IPS-18a (cell line): ENCODE results near the gene ST8SIA5.

Experiments used
- H3K27ac ChIP-seq: one replicate; pipeline ENCODE4 v1.5.1; 2013; ENCODE audit warnings: low read length
- H3K27me3 ChIP-seq: one replicate; pipeline ENCODE4 v1.6.1; 2013; ENCODE audit warnings: mild to moderate bottlenecking, low read length; ENCODE audit not compliant: control insufficient read depth, insufficient read depth
- H3K36me3 ChIP-seq: one replicate; pipeline ENCODE4 v1.6.1; 2013; ENCODE audit warnings: low read depth, low read length; ENCODE audit not compliant: control insufficient read depth
- H3K4me1 ChIP-seq: one replicate; pipeline ENCODE4 v1.6.1; 2013; ENCODE audit warnings: low read depth, low read length; ENCODE audit not compliant: control insufficient read depth
- H3K4me3 ChIP-seq: one replicate; pipeline ENCODE4 v1.5.1; 2013; ENCODE audit warnings: low read length
- H3K9ac ChIP-seq: one replicate; pipeline ENCODE4 v1.6.1; 2013; ENCODE audit warnings: mild to moderate bottlenecking, low read length, moderate library complexity
- H3K9me3 ChIP-seq: one replicate; pipeline ENCODE4 v1.6.1; 2013; ENCODE audit warnings: low read depth, low read length; ENCODE audit not compliant: control insufficient read depth

The ST8SIA5 gene

GRCh38 chr18:46764586-46764985 is 7.7 kb upstream of the ST8SIA5 start:
- no peaks in the 10 kb centered on the region for H3K9me3 ChIP-seq
- no peaks in the 10 kb centered on the region for H3K36me3 ChIP-seq

GRCh38 chr18:46761059-46761769 is 4.4 kb upstream of the ST8SIA5 start:
- Histone ChIP-seq H3K27ac (no peak overlapping the region), H3K9ac (no peak overlapping the region), H3K27me3 (peaks cover 50% of the 10 kb centered on the region), H3K9me3 (no peaks in the 10 kb centered on the region), H3K4me3 (no peak overlapping the region), H3K36me3 (no peaks in the 10 kb centered on the region), H3K4me1 (peaks cover 5% of the 10 kb centered on the region)

More at GRCh38 chr18:46764586-46764985, 7.7 kb upstream of the ST8SIA5 start:
- no peak overlapping the region for H3K9ac ChIP-seq
- H3K27me3 ChIP-seq, result peaks cover 17% of the 10 kb centered on the region
- H3K4me3 ChIP-seq, result no peak overlapping the region
- no peaks in the 10 kb centered on the region for H3K4me1 ChIP-seq
- H3K27ac ChIP-seq, result no peak overlapping the region

GRCh38 chr18:46759890-46760289 is 3.0 kb upstream of the ST8SIA5 start:
- H3K9me3 ChIP-seq, result no peaks in the 10 kb centered on the region
- no peak overlapping the region for H3K4me3 ChIP-seq
- H3K36me3 ChIP-seq, result no peaks in the 10 kb centered on the region
- H3K27me3 ChIP-seq, result peaks cover 64% of the 10 kb centered on the region
- peaks cover 5% of the 10 kb centered on the region for H3K4me1 ChIP-seq
- H3K27ac ChIP-seq, result no peak overlapping the region
- no peak overlapping the region for H3K9ac ChIP-seq

GRCh38 chr18:46756025-46756558 is 761 bp downstream of the ST8SIA5 start:
- Histone ChIP-seq H3K4me1 (peaks cover 7% of the 10 kb centered on the region), H3K27me3 (peaks cover 70% of the 10 kb centered on the region), H3K36me3 (no peaks in the 10 kb centered on the region), H3K9me3 (no peaks in the 10 kb centered on the region), H3K27ac (no peak overlapping the region), H3K9ac (no peak overlapping the region), H3K4me3 (peak overlapping the region; percentile 66)

- Histone ChIP-seq H3K27me3 (peaks cover 63% of the 10 kb centered on the region), H3K9me3 (no peaks in the 10 kb centered on the region), H3K4me1 (peaks cover 7% of the 10 kb centered on the region), H3K27ac (no peak overlapping the region), H3K9ac (no peak overlapping the region), H3K36me3 (no peaks in the 10 kb centered on the region), H3K4me3 (peak overlapping the region; percentile 66)
Observed at GRCh38 chr18:46755315-46756024, 1.4 kb downstream of the ST8SIA5 start.

- no peaks in the 10 kb centered on the region for H3K36me3 ChIP-seq
- H3K27ac ChIP-seq, result no peak overlapping the region
- no peaks in the 10 kb centered on the region for H3K9me3 ChIP-seq
- peaks cover 7% of the 10 kb centered on the region for H3K4me1 ChIP-seq
- no peak overlapping the region for H3K9ac ChIP-seq
- H3K4me3 ChIP-seq, result no peak overlapping the region
- peaks cover 56% of the 10 kb centered on the region for H3K27me3 ChIP-seq
Observed at GRCh38 chr18:46754661-46755292, 2.1 kb downstream of the ST8SIA5 start.

GRCh38 chr18:46754188-46754587 is 2.7 kb downstream of the ST8SIA5 start:
- Histone ChIP-seq H3K4me1 (peaks cover 7% of the 10 kb centered on the region), H3K4me3 (no peak overlapping the region), H3K9ac (no peak overlapping the region), H3K27ac (no peak overlapping the region), H3K27me3 (peaks cover 50% of the 10 kb centered on the region), H3K9me3 (no peaks in the 10 kb centered on the region), H3K36me3 (no peaks in the 10 kb centered on the region)

- H3K36me3 ChIP-seq, result no peaks in the 10 kb centered on the region
- peaks cover 3% of the 10 kb centered on the region for H3K4me1 ChIP-seq
- H3K27me3 ChIP-seq, result peaks cover 27% of the 10 kb centered on the region
- no peak overlapping the region for H3K4me3 ChIP-seq
- H3K9me3 ChIP-seq, result no peaks in the 10 kb centered on the region
- H3K27ac ChIP-seq, result no peak overlapping the region
- no peak overlapping the region for H3K9ac ChIP-seq
Observed at GRCh38 chr18:46751882-46752281, 5.0 kb downstream of the ST8SIA5 start.

- Histone ChIP-seq H3K27ac (no peak overlapping the region), H3K4me3 (no peak overlapping the region), H3K36me3 (no peaks in the 10 kb centered on the region), H3K9ac (no peak overlapping the region), H3K4me1 (peaks cover 3% of the 10 kb centered on the region), H3K27me3 (peaks cover 15% of the 10 kb centered on the region), H3K9me3 (no peaks in the 10 kb centered on the region)
Observed at GRCh38 chr18:46750626-46751025, 6.2 kb downstream of the ST8SIA5 start.

GRCh38 chr18:46748466-46748865 is 8.4 kb downstream of the ST8SIA5 start:
- H3K4me1 ChIP-seq, result no peaks in the 10 kb centered on the region
- no peak overlapping the region for H3K4me3 ChIP-seq
- no peaks in the 10 kb centered on the region for H3K36me3 ChIP-seq
- no peaks in the 10 kb centered on the region for H3K27me3 ChIP-seq
- H3K27ac ChIP-seq, result no peak overlapping the region
- no peaks in the 10 kb centered on the region for H3K9me3 ChIP-seq
- no peak overlapping the region for H3K9ac ChIP-seq

GRCh38 chr18:46740046-46740445 is 16.8 kb downstream of the ST8SIA5 start:
- no peaks in the 10 kb centered on the region for H3K4me1 ChIP-seq
- H3K36me3 ChIP-seq, result no peaks in the 10 kb centered on the region
- no peak overlapping the region for H3K27ac ChIP-seq
- no peaks in the 10 kb centered on the region for H3K9me3 ChIP-seq
- H3K27me3 ChIP-seq, result no peaks in the 10 kb centered on the region
- H3K9ac ChIP-seq, result no peak overlapping the region
- H3K4me3 ChIP-seq, result no peak overlapping the region
